Testis (tissue), 2 donors: ENCODE measurements around the gene LRTM2.

Experiments
- POLR2A ChIP-seq: fragments of 450-650 bp; IDR thresholded peaks from one replicate; pipeline ENCODE4 v1.6.1; 2017; ENCODE audit warnings: antibody characterized with exemption, mild to moderate bottlenecking, moderate library complexity
- TF ChIP-seq, protein P1 (sequence below), 3 experiments: fragments of 450-650 bp in 2 of 3; fragments of 200-600 bp in 1 of 3; sonication (generic) in 1 of 3; IDR thresholded peaks; one replicate each; pipeline ENCODE4 v1.5.1; 2016 to 2019; ENCODE audit warnings: antibody characterized with exemption in 3 of 3, mild to moderate bottlenecking in 2 of 3, moderate library complexity in 1 of 3

DNA sequence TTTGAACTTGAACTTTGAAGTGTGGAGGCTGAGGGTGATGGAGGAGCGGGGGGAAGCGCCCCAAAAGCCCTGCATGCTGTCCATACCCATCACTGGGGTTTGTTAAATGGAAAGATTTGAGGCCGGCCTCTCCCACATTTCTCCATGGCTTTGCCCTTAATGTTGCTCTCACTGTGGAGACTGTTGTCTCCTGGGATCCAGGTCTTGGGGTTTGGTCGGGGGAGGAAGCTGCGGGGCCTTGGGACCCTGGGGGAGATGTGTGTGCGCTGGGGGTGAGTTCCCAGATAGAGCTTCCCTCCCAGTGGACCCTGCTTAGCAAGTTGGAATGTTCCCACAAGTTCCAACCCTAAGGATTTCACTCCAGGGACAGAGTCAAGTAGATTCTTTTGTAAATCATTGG, 28.0 kb upstream of the LRTM2 start:
- TF ChIP-seq, protein P1, sequence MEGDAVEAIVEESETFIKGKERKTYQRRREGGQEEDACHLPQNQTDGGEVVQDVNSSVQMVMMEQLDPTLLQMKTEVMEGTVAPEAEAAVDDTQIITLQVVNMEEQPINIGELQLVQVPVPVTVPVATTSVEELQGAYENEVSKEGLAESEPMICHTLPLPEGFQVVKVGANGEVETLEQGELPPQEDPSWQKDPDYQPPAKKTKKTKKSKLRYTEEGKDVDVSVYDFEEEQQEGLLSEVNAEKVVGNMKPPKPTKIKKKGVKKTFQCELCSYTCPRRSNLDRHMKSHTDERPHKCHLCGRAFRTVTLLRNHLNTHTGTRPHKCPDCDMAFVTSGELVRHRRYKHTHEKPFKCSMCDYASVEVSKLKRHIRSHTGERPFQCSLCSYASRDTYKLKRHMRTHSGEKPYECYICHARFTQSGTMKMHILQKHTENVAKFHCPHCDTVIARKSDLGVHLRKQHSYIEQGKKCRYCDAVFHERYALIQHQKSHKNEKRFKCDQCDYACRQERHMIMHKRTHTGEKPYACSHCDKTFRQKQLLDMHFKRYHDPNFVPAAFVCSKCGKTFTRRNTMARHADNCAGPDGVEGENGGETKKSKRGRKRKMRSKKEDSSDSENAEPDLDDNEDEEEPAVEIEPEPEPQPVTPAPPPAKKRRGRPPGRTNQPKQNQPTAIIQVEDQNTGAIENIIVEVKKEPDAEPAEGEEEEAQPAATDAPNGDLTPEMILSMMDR (IDR thresholded peaks at IDR 0.05) = no peak
- TF ChIP-seq POLR2A = no peak
